IMR-90 (cell line): ENCODE data around the gene CYB5B. TPM values are rescaled to one million over a fixed set of nuclear protein-coding genes. Genes with fewer than 3 reads are reported as not detected.

ENCODE experiments used
- ATAC-seq: fragments of 200-7000 bp; cut with Tn5 transposase; 2 replicates; pipeline ENCODE4 v1.9.1; 2020; ENCODE audit warnings: low read depth, mild to moderate bottlenecking, moderate library complexity
- BruUV-seq: library from RNA; stranded (reverse); fragments of 400-500 nt; replicated peaks from 2 replicates; lab custom pipeline; 2021; lab: Mats Ljungman, UMichigan
- CTCF ChIA-PET: fragments of 300-600 bp; formaldehyde crosslinking; extraction: SDS; loops from one replicate; lab custom pipeline; 2021; ENCODE audit warnings: antibody characterized with exemption; lab: Yijun Ruan, JAX
- POLR2A ChIA-PET: fragments of 300-600 bp; sonication (Branson Sonifier 250); formaldehyde crosslinking; loops from one replicate; lab custom pipeline; 2022; ENCODE audit warnings: antibody characterized with exemption; ENCODE audit not compliant: unreplicated experiment; lab: Charles Lee
- DNase-seq: peaks from one replicate; pipeline ENCODE4 v3.0.0; 2013
- H2AFZ ChIP-seq: replicated peaks from 2 replicates; pipeline ENCODE3; 2013; ENCODE audit warnings: low read length, mild to moderate bottlenecking; ENCODE audit not compliant: poor library complexity
- H2AK5ac ChIP-seq: 2 replicates; pipeline ENCODE4 v1.6.1; 2013; ENCODE audit warnings: low read depth, low read length, inconsistent platforms
- H2AK9ac ChIP-seq: replicated peaks from 2 replicates; pipeline ENCODE3; 2013; ENCODE audit warnings: mild to moderate bottlenecking, low read depth, low read length, moderate library complexity; ENCODE audit not compliant: poor library complexity
- H2BK120ac ChIP-seq: 2 replicates; pipeline ENCODE4 v1.6.1; 2013; ENCODE audit warnings: low read depth, low read length, inconsistent platforms
- H2BK15ac ChIP-seq: 3 replicates; pipeline ENCODE4 v1.6.1; 2013; ENCODE audit warnings: low read depth, low read length, inconsistent platforms
- H2BK20ac ChIP-seq: 2 replicates; pipeline ENCODE4 v1.6.1; 2013; ENCODE audit warnings: low read depth, mild to moderate bottlenecking, inconsistent platforms, low read length, moderate library complexity
- H2BK5ac ChIP-seq: 2 replicates; pipeline ENCODE4 v1.6.1; 2013; ENCODE audit warnings: mild to moderate bottlenecking, low read depth, low read length, inconsistent platforms; ENCODE audit not compliant: poor library complexity, severe bottlenecking
- H3K14ac ChIP-seq: replicated peaks from 2 replicates; pipeline ENCODE4 v1.6.1; 2013; ENCODE audit warnings: low read depth, low read length, inconsistent platforms
- H3K18ac ChIP-seq: 2 replicates; pipeline ENCODE4 v1.6.1; 2013; ENCODE audit warnings: low read depth, low read length, control low read depth
- H3K23ac ChIP-seq: 2 replicates; pipeline ENCODE4 v1.6.1; 2013; ENCODE audit warnings: low read depth, low read length, inconsistent platforms
- H3K27ac ChIP-seq: 2 replicates; pipeline ENCODE4 v1.5.1; 2013; ENCODE audit warnings: mild to moderate bottlenecking, control low read depth, low read length; ENCODE audit not compliant: insufficient read depth
- H3K27me3 ChIP-seq: 2 replicates; pipeline ENCODE4 v1.6.1; 2013; ENCODE audit warnings: low read length; ENCODE audit not compliant: control insufficient read depth, insufficient read depth
- H3K36me3 ChIP-seq: 2 replicates; pipeline ENCODE4 v1.6.1; 2013; ENCODE audit warnings: low read length, mixed read lengths; ENCODE audit not compliant: control insufficient read depth, insufficient read depth
- H3K4ac ChIP-seq: 2 replicates; pipeline ENCODE4 v1.6.1; 2013; ENCODE audit warnings: low read depth, low read length, inconsistent platforms
- H3K4me1 ChIP-seq: 2 replicates; pipeline ENCODE4 v1.6.1; 2013; ENCODE audit warnings: low read length, mixed read lengths; ENCODE audit not compliant: control insufficient read depth, insufficient read depth
- H3K4me2 ChIP-seq: 2 replicates; pipeline ENCODE4 v1.6.1; 2013; ENCODE audit warnings: low read depth, mild to moderate bottlenecking, control low read depth, low read length, moderate library complexity
- H3K4me3 ChIP-seq: 2 replicates; pipeline ENCODE4 v1.5.1; 2013; ENCODE audit warnings: low read depth, mild to moderate bottlenecking, control low read depth, low read length, moderate library complexity; ENCODE audit not compliant: insufficient read depth
- H3K56ac ChIP-seq: 2 replicates; pipeline ENCODE4 v1.6.1; 2013; ENCODE audit warnings: low read length, inconsistent platforms; ENCODE audit not compliant: insufficient read depth; ENCODE audit errors: extremely low read depth
- H3K79me1 ChIP-seq, 2 experiments: 2 replicates each; pipeline ENCODE4 v1.6.1; 2013; ENCODE audit warnings: low read length in 2 of 2, inconsistent platforms in 1 of 2, low read depth in 1 of 2
- H3K9ac ChIP-seq: 2 replicates; pipeline ENCODE4 v1.6.1; 2013; ENCODE audit warnings: low read depth, low read length, control low read depth
- H3K9me1 ChIP-seq: 2 replicates; pipeline ENCODE4 v1.6.1; 2013; ENCODE audit warnings: low read length, inconsistent platforms; ENCODE audit not compliant: insufficient read depth
- H3K9me3 ChIP-seq: 2 replicates; pipeline ENCODE4 v1.6.1; 2013; ENCODE audit warnings: low read length; ENCODE audit not compliant: control insufficient read depth, insufficient read depth
- H4K20me1 ChIP-seq: 2 replicates; pipeline ENCODE4 v1.6.1; 2013; ENCODE audit warnings: low read length, inconsistent platforms; ENCODE audit not compliant: insufficient read depth
- H4K5ac ChIP-seq: 2 replicates; pipeline ENCODE4 v1.6.1; 2013; ENCODE audit warnings: mild to moderate bottlenecking, low read depth, low read length, control low read depth
- H4K8ac ChIP-seq, 2 experiments: 2 replicates each; pipeline ENCODE4 v1.6.1; 2013; ENCODE audit warnings: low read depth in 2 of 2, low read length in 2 of 2, control low read depth in 1 of 2, inconsistent platforms in 1 of 2
- H4K91ac ChIP-seq: 2 replicates; pipeline ENCODE4 v1.6.1; 2013; ENCODE audit warnings: low read depth, low read length, inconsistent platforms; ENCODE audit not compliant: insufficient read depth
- BHLHE40 ChIP-seq: fragments of 150-350 bp; IDR thresholded peaks from 2 replicates; pipeline ENCODE4 v1.6.1; 2016; ENCODE audit warnings: mild to moderate bottlenecking, low read depth, low read length
- CEBPB ChIP-seq: IDR thresholded peaks from 2 replicates; pipeline ENCODE4 v1.6.1; 2012; ENCODE audit warnings: low read depth, low read length, improper control_type of control experiment
- FOS ChIP-seq: fragments of 150-350 bp; IDR thresholded peaks from 2 replicates; pipeline ENCODE4 v1.6.1; 2016; ENCODE audit warnings: low read depth, low read length
- MAZ ChIP-seq: IDR thresholded peaks from 2 replicates; pipeline ENCODE4 v1.6.1; 2012; ENCODE audit warnings: low read depth, mild to moderate bottlenecking, low read length, improper control_type of control experiment, moderate library complexity, borderline replicate concordance
- MXI1 ChIP-seq: IDR thresholded peaks from 2 replicates; pipeline ENCODE4 v1.6.1; 2012; ENCODE audit warnings: low read depth, mild to moderate bottlenecking, low read length, moderate library complexity, borderline replicate concordance
- NFE2L2 ChIP-seq: fragments of 150-350 bp; IDR thresholded peaks from 2 replicates; pipeline ENCODE4 v1.6.1; 2016; ENCODE audit warnings: low read depth, mild to moderate bottlenecking, low read length
- POLR2A ChIP-seq: IDR thresholded peaks from 2 replicates; pipeline ENCODE4 v1.6.1; 2012; ENCODE audit warnings: mild to moderate bottlenecking, low read depth, low read length
- RAD21 ChIP-seq: IDR thresholded peaks from 2 replicates; pipeline ENCODE4 v1.6.1; 2012; ENCODE audit warnings: low read length, improper control_type of control experiment
- RCOR1 ChIP-seq: IDR thresholded peaks from 2 replicates; pipeline ENCODE4 v1.6.1; 2012; ENCODE audit warnings: mild to moderate bottlenecking, low read length, improper control_type of control experiment; ENCODE audit not compliant: insufficient replicate concordance
- SMC3 ChIP-seq: fragments of 150-350 bp; IDR thresholded peaks from 2 replicates; pipeline ENCODE4 v1.6.1; 2016; ENCODE audit warnings: low read depth, mild to moderate bottlenecking, antibody characterized with exemption, low read length, moderate library complexity
- WGBS, 2 experiments: methylation state at CpG; one replicate each; pipeline versions ENCODE4 v1.1.5 to v1.1.7; 2013; ENCODE audit warnings: missing lambda C conversion rate in 2 of 2; ENCODE audit not compliant: insufficient read length in 1 of 2; ENCODE audit errors: extremely low coverage in 2 of 2; 5-methylcytosine and 5-hydroxymethylcytosine counted together
- dilution Hi-C: fragments of 300-500 bp; cut with HindIII; formaldehyde crosslinking; loops from one replicate; pipeline ENCODE4 v1.14.3; 2018; ENCODE audit warnings: low sequenced_read_pairs; ENCODE audit not compliant: unreplicated experiment
- in situ Hi-C: fragments of 300-500 bp; cut with MboI; formaldehyde crosslinking; loops from 3 replicates; pipeline ENCODE4 v1.14.3; 2019; ENCODE audit warnings: low sequenced_read_pairs, inconsistent platforms, mixed read lengths
- intact Hi-C: fragments of 100-400 bp; cut with micrococcal nuclease; formaldehyde crosslinking; loops from 2 replicates; pipeline ENCODE4 v1.10.0; 2022
- polyA plus RNA-seq, 3 experiments: library from polyadenylated mRNA; depleted of rRNA; stranded (reverse); fragments of >200 nt; gene quantifications; 2 replicates each; pipeline ENCODE4 v1.2.3, GENCODE V29; 2012; ENCODE audit warnings: low replicate concordance in 1 of 3
- total RNA-seq: library from RNA; depleted of rRNA; stranded (reverse); fragments of >200 nt; gene quantifications from 2 replicates; pipeline ENCODE4 v1.2.3, GENCODE V29; 2012
- TF ChIP-seq, protein P1 (sequence below): conservative IDR thresholded peaks from 2 replicates; pipeline ENCODE4 v1.5.1; 2012; ENCODE audit warnings: mild to moderate bottlenecking, low read depth, low read length, improper control_type of control experiment
- TF ChIP-seq, protein P2 (sequence below): fragments of 150-350 bp; IDR thresholded peaks from 2 replicates; pipeline ENCODE4 v1.6.1; 2016; ENCODE audit warnings: low read depth, mild to moderate bottlenecking, low read length, moderate library complexity, borderline replicate concordance
- TF ChIP-seq, protein P3 (sequence below): fragments of 150-350 bp; IDR thresholded peaks from 2 replicates; pipeline ENCODE4 v1.6.1; 2017; ENCODE audit warnings: mild to moderate bottlenecking, antibody characterized with exemption, low read length, low read depth

CYB5B gene
- total and polyA plus RNA-seq, 2 of the 4 experiments (the other 2 are of a cell fraction): 100 to 102 TPM

- dilution Hi-C loops: no loop called here
- no peak for DNase-seq
These were observed 72.0 kb downstream of the CYB5B start for GRCh38 chr16:69496376-69496775.

More at GRCh38 chr16:69496376-69496775, 72.0 kb downstream of the CYB5B start:
- H2BK5ac ChIP-seq: no peak overlapping the region
- no peaks in the 10 kb centered on the region; the same call in 1 of the 2 replicates for H3K27me3 ChIP-seq
- H3K79me1 ChIP-seq: no peaks in the 10 kb centered on the region
- no peak for ATAC-seq
- H2AFZ ChIP-seq: no peak overlapping the region
- H2BK120ac ChIP-seq: no peak overlapping the region
- no peak overlapping the region for H4K91ac ChIP-seq
- H3K56ac ChIP-seq: no peak overlapping the region
- H4K5ac ChIP-seq: no peak overlapping the region
- H4K8ac ChIP-seq: no peak overlapping the region
- H3K4me1 ChIP-seq: no peaks in the 10 kb centered on the region
- H4K20me1 ChIP-seq: no peaks in the 10 kb centered on the region
- no CpG with 5 or more reads among the region's 4 CpGs for WGBS, 2 experiments
- H3K4ac ChIP-seq: no peak overlapping the region
- no peak overlapping the region for H2AK9ac ChIP-seq
- no peaks in the 10 kb centered on the region for H3K36me3 ChIP-seq
- H3K14ac ChIP-seq: no peak overlapping the region
- H3K9me1 ChIP-seq: no peaks in the 10 kb centered on the region; the same call in 1 of the 2 replicates
- H2AK5ac ChIP-seq: no peak overlapping the region
- no peak overlapping the region for H3K23ac ChIP-seq
- TF ChIP-seq MXI1 (no peak), BHLHE40 (no peak), RAD21 (no peak), CEBPB (no peak), RCOR1 (no peak), FOS (no peak), POLR2A (no peak), NFE2L2 (no peak), MAZ (no peak), SMC3 (no peak)
- TF ChIP-seq, protein P1, sequence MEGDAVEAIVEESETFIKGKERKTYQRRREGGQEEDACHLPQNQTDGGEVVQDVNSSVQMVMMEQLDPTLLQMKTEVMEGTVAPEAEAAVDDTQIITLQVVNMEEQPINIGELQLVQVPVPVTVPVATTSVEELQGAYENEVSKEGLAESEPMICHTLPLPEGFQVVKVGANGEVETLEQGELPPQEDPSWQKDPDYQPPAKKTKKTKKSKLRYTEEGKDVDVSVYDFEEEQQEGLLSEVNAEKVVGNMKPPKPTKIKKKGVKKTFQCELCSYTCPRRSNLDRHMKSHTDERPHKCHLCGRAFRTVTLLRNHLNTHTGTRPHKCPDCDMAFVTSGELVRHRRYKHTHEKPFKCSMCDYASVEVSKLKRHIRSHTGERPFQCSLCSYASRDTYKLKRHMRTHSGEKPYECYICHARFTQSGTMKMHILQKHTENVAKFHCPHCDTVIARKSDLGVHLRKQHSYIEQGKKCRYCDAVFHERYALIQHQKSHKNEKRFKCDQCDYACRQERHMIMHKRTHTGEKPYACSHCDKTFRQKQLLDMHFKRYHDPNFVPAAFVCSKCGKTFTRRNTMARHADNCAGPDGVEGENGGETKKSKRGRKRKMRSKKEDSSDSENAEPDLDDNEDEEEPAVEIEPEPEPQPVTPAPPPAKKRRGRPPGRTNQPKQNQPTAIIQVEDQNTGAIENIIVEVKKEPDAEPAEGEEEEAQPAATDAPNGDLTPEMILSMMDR: no peak
- TF ChIP-seq, protein P2, sequence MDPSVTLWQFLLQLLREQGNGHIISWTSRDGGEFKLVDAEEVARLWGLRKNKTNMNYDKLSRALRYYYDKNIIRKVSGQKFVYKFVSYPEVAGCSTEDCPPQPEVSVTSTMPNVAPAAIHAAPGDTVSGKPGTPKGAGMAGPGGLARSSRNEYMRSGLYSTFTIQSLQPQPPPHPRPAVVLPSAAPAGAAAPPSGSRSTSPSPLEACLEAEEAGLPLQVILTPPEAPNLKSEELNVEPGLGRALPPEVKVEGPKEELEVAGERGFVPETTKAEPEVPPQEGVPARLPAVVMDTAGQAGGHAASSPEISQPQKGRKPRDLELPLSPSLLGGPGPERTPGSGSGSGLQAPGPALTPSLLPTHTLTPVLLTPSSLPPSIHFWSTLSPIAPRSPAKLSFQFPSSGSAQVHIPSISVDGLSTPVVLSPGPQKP: no peak
- TF ChIP-seq, protein P3, sequence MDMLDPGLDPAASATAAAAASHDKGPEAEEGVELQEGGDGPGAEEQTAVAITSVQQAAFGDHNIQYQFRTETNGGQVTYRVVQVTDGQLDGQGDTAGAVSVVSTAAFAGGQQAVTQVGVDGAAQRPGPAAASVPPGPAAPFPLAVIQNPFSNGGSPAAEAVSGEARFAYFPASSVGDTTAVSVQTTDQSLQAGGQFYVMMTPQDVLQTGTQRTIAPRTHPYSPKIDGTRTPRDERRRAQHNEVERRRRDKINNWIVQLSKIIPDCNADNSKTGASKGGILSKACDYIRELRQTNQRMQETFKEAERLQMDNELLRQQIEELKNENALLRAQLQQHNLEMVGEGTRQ: no peak
- peaks cover 2% of the 10 kb centered on the region for H3K9me3 ChIP-seq
- no peak overlapping the region for H3K27ac ChIP-seq
- H3K4me2 ChIP-seq: no peak overlapping the region
- no peak overlapping the region for H2BK15ac ChIP-seq
- H2BK20ac ChIP-seq: no peak overlapping the region
- BruUV-seq: no TSS peak
- intact Hi-C loops (no loop called here), in situ Hi-C loops (no loop called here)
- CTCF ChIA-PET: no interaction called here
- no peak overlapping the region for H3K18ac ChIP-seq
- H3K4me3 ChIP-seq: no peak overlapping the region
- H3K9ac ChIP-seq: no peak overlapping the region
- POLR2A ChIA-PET: interaction anchor here (0.6 kb wide), 1 partner anchor 27 kb away, joined by 4 read pairs; no protein-coding TSS in a partner anchor
